GM18517 (cell line): ENCODE data around the gene TMPRSS7.
"Not testable (repeated sequence)": the region's sequence is repeated elsewhere in the genome, so short reads cannot be mapped to it uniquely, and the experiment has no call there.

Experiments
- ATAC-seq: cut with Tn5 transposase; IDR thresholded peaks from one replicate; pipeline ENCODE4 v1.9.1; 2021; ENCODE audit warnings: mild to moderate bottlenecking, moderate library complexity; ENCODE audit not compliant: unreplicated experiment

The TMPRSS7 gene

DNA sequence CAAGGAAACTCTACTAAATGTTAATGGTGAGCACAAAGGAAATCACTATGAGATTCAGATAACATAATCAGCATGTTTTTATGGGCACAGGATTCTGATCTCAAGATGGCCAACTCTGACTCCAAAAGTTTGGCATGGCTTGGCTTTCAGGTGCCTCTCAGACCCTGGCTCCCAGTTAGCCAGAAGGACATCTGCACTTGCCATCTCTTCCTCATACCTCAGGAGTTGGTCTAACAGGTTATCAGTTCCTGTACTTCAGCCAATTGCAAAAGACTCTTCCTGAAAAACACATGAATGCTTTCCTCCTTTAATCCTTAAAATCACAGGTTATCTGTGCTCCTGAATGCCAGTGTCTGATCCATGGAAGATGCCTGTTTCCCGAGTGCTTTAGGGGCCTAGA, 25.0 kb downstream of the TMPRSS7 start:
- no peak for ATAC-seq

DNA sequence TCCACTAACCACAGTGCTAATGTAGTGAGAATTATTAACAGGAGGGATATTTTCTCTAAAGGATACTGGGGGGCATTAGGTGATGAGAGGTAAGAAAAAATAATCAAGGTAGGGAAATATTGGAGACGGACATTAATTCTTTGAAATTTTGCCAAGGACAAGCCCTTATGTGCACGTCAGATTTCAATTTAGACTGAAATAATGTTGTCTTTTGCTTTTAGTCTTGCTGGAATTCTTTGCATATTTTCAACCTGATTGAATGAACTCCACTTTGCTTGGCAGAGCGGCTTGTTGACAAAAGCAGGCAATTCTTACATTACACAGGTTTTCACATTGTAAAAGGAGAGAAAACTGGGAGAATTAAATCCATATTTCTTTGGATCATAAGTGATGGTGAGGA, 26.6 kb downstream of the TMPRSS7 start:
- ATAC-seq: no peak

DNA sequence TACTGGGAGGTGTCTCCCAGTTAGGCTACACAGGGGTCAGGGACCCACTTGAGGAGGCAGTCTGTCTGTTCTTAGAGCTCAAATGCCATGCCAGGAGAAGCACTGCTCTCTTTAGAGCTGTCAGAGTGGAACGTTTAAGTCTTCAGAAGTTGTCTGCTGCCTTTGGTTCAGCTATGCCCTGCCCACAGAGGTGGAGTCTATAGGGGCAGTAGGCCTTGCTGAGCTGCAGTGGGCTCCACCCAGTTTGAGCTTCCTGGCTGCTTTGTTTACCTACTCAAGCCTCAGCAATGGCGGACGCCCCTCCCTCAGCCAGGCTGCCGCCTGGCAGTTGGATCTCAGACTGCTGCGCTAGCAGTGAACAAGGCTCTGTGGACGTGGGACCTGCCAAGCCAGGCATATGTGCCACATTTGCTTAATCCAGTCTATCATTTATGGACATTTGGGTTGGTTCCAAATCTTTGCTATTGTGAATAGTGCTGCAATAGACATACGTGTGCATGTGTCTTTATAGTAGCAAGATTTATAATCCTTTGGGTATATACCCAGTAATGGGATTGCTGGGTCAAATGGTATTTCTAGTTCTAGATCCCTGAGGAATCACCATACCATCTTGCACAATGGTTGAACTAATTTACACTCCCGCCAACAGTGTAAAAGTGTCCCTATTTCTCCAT, 38.0 kb downstream of the TMPRSS7 start:
- not testable (repeated sequence) for ATAC-seq

DNA sequence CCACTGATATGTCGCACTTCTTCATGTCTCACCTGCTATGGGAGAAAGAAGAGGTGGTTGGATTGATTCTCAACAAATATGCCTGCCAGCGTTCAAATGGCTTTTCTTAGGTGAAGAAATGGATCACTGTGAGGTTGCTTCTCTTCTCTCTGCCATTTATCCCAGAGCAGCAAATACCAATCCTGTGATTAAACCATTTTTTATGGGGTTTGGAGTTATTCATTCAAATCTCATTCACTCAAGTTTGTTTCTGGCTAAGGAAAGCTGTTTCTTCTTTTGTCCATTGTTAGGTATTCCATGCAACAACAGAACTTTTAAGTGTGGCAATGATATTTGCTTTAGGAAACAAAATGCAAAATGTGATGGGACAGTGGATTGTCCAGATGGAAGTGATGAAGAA, 39.5 kb downstream of the TMPRSS7 start:
- no peak for ATAC-seq

- ATAC-seq: peak; percentile 86
Measured at GRCh38 chr3:112074616-112075497, 40.3 kb downstream of the TMPRSS7 start.

DNA sequence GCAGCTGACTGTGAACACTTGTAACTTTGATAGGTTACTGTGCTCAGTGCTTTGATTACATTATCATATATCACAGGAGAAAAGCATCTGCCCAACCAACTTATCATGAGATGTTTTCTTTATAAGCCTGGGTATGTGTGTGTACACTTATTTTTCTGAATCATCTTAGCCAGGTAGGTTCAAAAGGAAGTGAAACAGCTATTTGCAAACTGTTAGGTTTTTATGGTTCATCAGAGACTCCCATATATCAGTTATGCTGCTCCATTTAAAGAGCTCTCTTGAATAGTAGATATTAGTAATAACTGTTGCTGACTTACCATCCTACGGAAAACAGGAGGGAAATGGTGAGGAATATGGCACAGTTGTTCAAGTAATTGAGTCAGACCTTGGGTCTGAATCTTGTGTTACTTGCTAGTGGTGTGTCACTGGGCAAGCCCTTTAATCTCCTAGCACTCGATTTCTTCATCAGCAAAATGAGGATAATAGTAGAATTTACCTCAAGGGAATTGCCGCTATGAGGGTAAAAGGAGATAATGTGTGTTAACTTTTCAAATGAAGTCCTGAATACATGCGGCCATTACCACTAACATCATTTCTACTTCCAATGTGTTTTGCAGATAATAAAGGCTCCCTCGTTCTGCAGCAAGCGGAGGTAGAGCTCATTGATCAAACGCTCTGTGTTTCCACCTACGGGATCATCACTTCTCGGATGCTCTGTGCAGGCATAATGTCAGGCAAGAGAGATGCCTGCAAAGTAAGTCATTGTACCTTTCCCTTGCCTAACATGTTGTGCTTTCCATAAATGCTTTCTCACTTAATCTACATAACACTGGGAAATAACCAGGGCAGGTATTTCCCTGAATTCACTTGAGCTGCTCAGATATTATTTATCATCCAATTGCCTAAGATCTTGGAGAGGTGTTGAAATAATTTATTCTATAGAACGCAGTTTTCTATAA, 43.9 kb downstream of the TMPRSS7 start:
- ATAC-seq: no peak

DNA sequence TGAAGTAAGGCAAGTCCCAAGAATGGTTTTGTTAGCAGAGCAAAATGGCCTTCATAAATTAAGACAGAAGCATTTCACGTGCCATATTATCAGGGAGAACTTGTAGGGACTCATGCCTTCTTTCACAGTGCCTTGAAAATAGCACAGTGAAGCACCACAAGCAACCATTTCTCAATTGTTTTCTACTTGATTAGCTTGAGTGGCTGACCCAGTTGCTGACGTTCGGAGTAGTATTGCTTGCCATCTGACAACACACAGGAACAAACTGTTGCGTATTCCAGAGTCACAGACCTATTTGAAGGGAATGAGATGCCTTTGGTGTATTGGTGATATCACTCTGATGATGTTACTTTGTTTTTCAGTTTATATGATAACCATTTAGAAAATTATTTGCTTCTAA, 48.7 kb downstream of the TMPRSS7 start:
- ATAC-seq: no peak

- no peak for ATAC-seq
Measured at GRCh38 chr3:112084980-112085705, 50.6 kb downstream of the TMPRSS7 start.

DNA sequence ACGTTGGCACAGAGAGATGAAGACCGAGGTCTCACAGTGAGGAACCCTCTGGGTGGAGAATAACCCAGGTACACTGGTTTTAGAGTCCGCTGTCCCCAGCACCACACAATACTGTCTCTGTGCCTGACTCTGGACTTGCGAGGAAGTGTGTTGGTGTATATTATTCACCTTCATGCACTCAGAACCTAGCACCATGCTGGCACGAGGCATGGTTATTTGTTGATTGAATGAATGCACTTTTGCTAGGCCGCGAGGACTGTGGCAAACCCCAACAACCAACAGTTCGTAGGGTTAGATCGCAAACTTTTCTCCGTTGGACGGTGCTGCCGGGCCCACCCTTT, 51.2 kb downstream of the TMPRSS7 start:
- no peak for ATAC-seq

GRCh38 chr3:112086076-112086854, 51.7 kb downstream of the TMPRSS7 start, which contains the start of gene C3orf52:
C3orf52 (plus strand) TSS chr3:112086389; CDS start chr3:112086408, 19 bp downstream.
- ATAC-seq: peak; percentile 71

DNA sequence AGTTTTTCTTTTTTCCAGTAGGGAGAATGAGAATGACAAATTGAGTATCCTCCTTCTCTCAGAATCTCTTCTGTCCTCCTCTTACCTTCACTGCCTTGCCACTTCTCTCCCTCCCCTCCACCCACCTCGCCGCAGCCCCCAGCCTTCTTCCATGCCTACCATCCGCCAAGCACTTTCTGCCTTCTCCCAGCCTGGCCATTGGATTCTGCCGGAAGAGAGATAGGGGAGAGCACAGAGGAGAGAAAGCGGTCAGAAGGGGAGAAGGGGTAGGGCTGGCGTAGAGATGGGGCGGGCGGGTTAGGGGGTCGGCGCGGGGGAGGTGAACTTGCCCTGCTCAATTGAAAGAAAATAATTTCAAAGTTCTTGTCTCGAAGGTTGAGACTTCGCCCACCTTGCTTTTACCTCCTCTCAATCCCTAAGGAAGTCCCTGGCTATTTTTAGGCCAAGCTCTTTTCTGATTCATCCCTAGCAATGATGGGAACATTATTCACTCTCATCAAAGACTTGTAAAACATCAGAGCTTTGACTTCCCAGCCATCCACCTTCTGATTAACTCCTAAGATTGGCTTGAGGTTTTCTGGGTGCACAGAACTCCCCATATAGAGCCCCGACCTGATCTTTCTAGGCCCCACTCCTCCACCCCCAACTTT, 52.5 kb downstream of the TMPRSS7 start:
- no peak for ATAC-seq

- ATAC-seq: no peak
Measured at GRCh38 chr3:112087746-112088145, 53.2 kb downstream of the TMPRSS7 start.

- no peak for ATAC-seq
Measured at GRCh38 chr3:112088944-112089343, 54.4 kb downstream of the TMPRSS7 start.

- no peak for ATAC-seq
Measured at GRCh38 chr3:112089956-112090886, 55.7 kb downstream of the TMPRSS7 start.

DNA sequence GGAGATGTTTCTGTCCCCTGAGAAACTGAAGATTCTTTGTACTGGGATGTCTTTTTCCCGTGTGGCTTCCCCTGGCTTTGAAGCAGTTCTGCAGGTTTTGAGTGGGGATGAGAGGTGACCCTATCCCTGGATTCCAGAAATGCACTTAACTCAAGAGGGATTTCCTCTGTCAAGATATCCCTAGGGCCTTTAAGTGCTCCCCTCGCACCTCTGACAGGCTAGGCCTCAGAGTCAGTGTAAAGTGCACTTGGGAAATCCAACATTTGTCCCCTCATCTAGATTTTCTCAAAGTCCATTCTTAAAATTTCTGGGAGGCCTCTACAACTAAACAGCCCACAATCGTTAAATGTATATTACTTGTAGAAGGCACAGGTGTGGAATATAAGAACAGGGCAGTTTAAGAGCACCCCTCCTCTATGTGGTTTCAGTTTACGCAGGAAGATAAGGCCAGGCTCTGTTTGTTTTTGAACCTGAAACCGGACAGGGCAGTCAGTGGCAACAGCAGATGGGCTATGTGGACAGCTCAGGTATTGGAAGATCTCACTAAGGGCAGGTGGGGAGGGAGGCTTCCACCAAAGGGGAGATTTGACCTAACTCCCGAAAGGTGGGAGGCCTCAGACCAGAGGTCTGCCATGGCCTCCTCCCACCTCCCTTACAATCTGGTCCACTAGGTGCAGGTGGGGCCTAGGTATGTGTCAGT, 56.5 kb downstream of the TMPRSS7 start:
- no peak for ATAC-seq

- no peak for ATAC-seq
Measured at GRCh38 chr3:112092496-112093179, 58.1 kb downstream of the TMPRSS7 start.

DNA sequence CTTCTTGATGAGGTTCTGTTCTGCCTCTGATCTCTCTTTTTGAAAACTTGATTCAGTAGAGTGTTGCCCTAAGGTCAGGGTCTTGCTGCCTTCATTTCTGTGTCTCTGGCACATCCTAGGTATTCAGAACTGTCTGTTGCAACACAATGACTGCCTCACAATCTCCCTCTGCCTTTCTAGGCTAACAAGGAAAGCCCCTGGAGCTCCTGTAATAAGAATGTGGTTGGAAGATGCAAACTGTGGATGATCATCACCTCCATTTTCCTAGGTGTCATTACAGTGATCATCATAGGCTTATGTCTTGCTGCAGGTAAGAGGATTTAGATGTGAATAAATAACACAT, 58.6 kb downstream of the TMPRSS7 start:
- no peak for ATAC-seq
